TTC549 (cell line): ENCODE results near the gene LRRC14B.
"Not testable (repeated sequence)": the region's sequence is repeated elsewhere in the genome, so short reads cannot be mapped to it uniquely, and the experiment has no call there.

Source experiments
- FAIRE-seq: peaks from 2 replicates; lab custom pipeline; 2012; peaks lifted over from hg19 to GRCh38; lab: Jason Lieb, UNC

LRRC14B gene

GRCh38 chr5:160921-161802 is 30.1 kb upstream of the LRRC14B start:
- no peak for FAIRE-seq

GRCh38 chr5:161803-162110 is 29.5 kb upstream of the LRRC14B start:
- no peak for FAIRE-seq

- FAIRE-seq = no peak
These were observed 29.1 kb upstream of the LRRC14B start for GRCh38 chr5:162190-162564.

GRCh38 chr5:162565-163337 is 28.5 kb upstream of the LRRC14B start:
- FAIRE-seq = no peak

GRCh38 chr5:163338-163620 is 28.0 kb upstream of the LRRC14B start:
- FAIRE-seq = no peak

GRCh38 chr5:163841-164240 is 27.5 kb upstream of the LRRC14B start:
- FAIRE-seq = no peak

- no peak for FAIRE-seq
These were observed 27.1 kb upstream of the LRRC14B start for GRCh38 chr5:164244-164643.

GRCh38 chr5:164783-165182 is 26.5 kb upstream of the LRRC14B start:
- not testable (repeated sequence) for FAIRE-seq

GRCh38 chr5:166441-167372 is 24.6 kb upstream of the LRRC14B start:
- FAIRE-seq = no peak

- no peak for FAIRE-seq
These were observed 23.8 kb upstream of the LRRC14B start for GRCh38 chr5:167511-167910.

- no peak for FAIRE-seq
These were observed 23.2 kb upstream of the LRRC14B start for GRCh38 chr5:167982-168660.

GRCh38 chr5:169071-169727 is 22.1 kb upstream of the LRRC14B start:
- FAIRE-seq = no peak

GRCh38 chr5:169728-170094 is 21.6 kb upstream of the LRRC14B start:
- no peak for FAIRE-seq

- no peak for FAIRE-seq
These were observed 20.1 kb upstream of the LRRC14B start for GRCh38 chr5:170971-171800.

- FAIRE-seq = no peak
These were observed 19.4 kb upstream of the LRRC14B start for GRCh38 chr5:171801-172331.

GRCh38 chr5:172421-172820 is 18.9 kb upstream of the LRRC14B start:
- no peak for FAIRE-seq

GRCh38 chr5:172841-173251 is 18.4 kb upstream of the LRRC14B start:
- no peak for FAIRE-seq

- no peak for FAIRE-seq
These were observed 17.7 kb upstream of the LRRC14B start for GRCh38 chr5:173392-174290.

GRCh38 chr5:174291-174600 is 17.0 kb upstream of the LRRC14B start:
- no peak for FAIRE-seq
